HCT116 (cell line): ENCODE measurements around the gene RPLP2.

Experiments used
- ATF3 ChIP-seq: IDR thresholded peaks from 2 replicates; pipeline ENCODE4 v1.6.1; 2012
- CEBPB ChIP-seq: IDR thresholded peaks from 2 replicates; pipeline ENCODE4 v1.6.1; 2012; ENCODE audit warnings: low read depth
- CTCF ChIP-seq, 3 experiments: fragments of 200-600 bp in 1 of 3; sonication (generic) in 1 of 3; IDR thresholded peaks in 2 of 3; conservative IDR thresholded peaks in 1 of 3; 2 replicates each; pipeline ENCODE4 v1.5.1; 2012 to 2017; ENCODE audit warnings: low read depth in 2 of 3, low read length in 2 of 3, antibody characterized with exemption in 1 of 3, borderline replicate concordance in 1 of 3, control low read depth in 1 of 3, mild to moderate bottlenecking in 1 of 3, mixed read lengths in 1 of 3, mixed run types in 1 of 3, moderate library complexity in 1 of 3; ENCODE audit not compliant: insufficient read depth in 1 of 3
- POLR2A ChIP-seq: IDR thresholded peaks from 2 replicates; pipeline ENCODE4 v1.7.0; 2011; ENCODE audit warnings: borderline replicate concordance; ENCODE audit not compliant: insufficient read depth, insufficient read length; ENCODE audit errors: extremely low read depth

- TF ChIP-seq CTCF (IDR thresholded peaks at IDR 0.05 in 2 of 3, conservative IDR thresholded peaks at IDR 0.05 in 1 of 3; ENCODE audit: borderline replicate concordance in 1 of 3, insufficient read depth in 1 of 3, low read depth in 2 of 3, low read length in 2 of 3) (no peak), POLR2A (no peak), ATF3 (no peak), CEBPB (no peak)
Observed at GRCh38 chr11:771617-772204, 38.1 kb upstream of the RPLP2 start.
